Kidney capillary endothelial cell (primary cell): ENCODE data around the gene TSPEAR.

Experiments
- DNase-seq: peaks from one replicate; pipeline ENCODE4 v3.0.0-alpha.2; 2018; ENCODE audit warnings: low spot score

Gene TSPEAR

GRCh38 chr21:44711327-44712202 lies at the start of gene TSPEAR:
TSS of gene TSPEAR (minus strand) at chr21:44711572. CDS start at chr21:44711514, 58 bp downstream.
- no peak for DNase-seq

DNA sequence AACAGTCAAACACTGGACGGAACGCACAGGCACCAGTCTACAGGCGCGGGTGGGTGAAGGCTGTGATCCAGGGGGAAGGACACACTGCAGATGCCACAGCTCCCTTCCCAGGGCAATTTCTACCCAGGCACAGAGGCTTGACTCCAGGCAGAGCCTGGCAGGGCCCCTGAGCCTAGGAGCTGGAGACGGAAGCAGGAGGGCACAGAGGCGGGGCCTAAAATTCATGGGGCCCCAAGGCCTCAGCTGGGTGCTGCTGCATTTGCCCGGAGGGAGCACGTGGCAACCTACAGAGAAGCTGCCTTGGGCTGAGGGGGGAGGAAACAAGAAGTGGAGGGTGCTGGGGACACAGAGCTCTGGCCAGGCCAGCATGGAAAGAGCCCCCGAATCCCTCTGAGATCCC lies 49.0 kb upstream of the TSPEAR start:
- DNase-seq = no peak

GRCh38 chr21:44759628-44760285 lies 48.4 kb upstream of the TSPEAR start:
- no peak for DNase-seq

DNA sequence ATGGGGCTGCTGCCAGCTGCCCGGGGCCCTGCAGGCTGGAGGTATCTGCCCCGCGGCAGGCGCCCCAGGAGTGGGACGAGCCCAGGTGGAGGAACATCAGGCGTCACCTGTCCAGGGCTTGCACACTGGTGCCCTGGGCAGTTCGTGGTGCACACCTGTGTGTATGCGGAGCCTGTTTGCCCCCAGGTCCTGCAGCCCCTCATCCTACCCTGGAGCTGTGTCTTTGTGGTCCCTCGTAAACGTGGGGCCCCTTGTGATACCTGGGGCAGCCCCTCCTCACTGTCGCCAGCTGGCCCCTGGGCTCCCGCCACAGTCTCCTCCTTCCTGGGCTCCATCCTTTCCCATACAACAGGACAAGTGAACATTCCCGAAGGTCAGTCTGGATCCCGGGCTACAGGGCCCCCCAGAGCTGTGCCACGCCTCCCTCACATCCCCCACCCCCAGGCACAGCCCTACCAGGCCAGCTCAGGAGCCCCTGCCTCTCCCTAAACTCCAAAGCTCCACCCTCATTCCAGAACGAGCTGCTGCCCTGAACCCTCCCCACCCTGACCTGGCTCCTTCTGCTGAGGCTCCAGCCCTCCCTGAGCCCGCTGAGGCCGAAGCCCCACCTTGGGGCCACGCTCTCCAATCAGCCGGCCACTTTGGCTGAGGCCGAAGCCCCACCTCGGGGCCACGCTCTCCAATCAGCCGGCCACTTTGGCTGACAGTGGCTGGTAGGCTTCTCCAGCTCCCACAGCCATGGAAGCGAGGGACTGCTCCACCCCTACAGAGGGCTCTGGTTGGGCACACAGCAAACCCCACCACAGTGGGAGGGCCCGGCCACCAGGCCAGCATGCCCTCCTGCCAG lies 47.6 kb upstream of the TSPEAR start:
- no peak for DNase-seq

DNA sequence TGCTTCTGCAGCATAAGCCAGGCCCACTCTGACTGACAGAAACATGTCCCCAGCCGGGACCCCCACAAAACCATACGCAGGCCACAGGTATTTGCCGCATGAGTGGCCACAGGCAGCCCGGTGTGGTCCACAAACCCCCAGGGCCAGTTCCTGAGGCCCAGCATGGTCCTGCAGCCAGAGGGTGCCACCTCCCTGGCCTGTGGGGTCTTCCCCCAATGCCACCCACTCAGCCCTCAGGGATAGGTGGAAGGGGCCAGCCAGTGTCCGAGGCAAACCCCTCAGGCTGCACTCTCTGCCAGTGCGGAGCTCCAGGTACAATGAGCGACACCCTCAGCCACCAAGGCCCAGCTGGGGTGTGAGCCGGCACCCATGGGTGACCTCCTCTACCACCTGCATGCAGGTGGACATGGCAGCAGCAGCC lies 46.8 kb upstream of the TSPEAR start:
- no peak for DNase-seq

- no peak for DNase-seq
Measured at GRCh38 chr21:44757731-44758130, 46.4 kb upstream of the TSPEAR start.

DNA sequence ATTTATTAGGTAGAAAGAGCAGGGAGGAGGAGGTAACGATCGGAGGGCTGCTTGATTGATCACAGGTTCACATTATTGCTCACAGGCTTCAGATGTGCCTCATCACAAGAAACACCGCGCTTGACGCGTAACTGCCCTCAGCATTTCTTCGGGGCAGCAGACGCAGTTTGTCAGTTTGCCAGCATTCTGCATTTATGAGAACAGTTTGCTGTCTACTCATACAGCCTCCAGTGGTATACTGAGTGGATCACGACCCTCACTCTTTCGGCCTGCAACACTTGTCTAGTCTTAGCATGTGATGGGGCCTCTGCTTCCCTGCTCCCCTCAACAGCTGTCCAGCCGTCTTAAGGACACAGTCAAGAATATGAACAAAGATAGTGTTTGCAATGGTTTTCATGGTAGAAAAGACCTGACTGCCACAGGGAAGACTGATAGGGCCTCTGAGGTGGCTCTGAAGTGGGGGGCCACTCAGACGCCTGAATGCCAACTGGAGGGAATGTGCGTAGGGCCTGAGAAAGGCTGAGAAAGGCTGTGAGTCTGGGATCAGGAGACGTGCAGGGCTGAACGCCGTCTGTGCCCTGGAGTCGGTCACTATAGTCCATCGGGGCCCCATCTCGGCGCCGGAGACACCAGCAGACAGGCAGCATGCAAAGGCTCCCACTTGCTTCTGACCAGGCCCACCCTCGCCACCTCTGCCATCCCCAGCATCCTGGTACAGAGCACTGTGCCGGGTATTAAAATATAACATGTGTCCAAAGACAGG lies 45.2 kb upstream of the TSPEAR start:
- DNase-seq = no peak

DNA sequence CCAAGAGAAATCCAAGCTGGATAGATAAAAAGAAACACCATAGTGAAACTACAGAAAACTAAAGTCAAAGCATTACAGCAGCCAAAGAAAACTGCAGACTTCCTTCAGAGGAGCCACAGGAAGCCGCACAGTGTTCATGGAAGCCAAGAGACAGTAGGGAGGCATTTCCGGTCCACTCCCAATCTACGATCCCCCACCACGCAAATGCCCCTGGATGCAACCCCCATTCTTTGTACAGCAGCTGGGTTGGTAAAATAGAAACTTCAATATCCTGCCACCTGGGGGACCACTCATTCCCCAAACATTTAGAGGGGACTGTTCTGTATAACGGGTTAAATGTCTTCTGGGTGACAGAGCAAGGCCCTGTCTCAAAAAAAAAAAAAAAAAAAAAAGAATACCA lies 43.9 kb upstream of the TSPEAR start:
- peak; percentile 51 for DNase-seq

DNA sequence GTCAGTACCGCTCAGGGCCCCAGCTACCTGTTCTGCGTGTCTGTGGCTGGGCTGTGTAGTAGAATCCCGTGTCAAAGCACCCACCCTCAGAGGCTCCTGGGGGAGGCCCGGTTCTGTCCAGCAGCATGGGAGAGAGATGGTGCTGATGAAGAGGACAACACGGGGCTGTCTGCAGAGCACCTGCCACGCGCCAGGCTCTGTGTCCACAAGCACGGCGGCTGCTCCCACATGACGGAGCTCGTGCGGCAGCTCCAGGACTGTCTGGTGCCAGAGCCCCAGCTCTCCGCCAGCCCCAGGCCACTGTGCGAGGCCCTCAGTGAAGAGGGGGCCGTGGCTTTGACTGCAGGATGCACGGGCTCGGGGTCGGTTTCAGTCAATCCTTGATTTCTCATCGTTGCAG lies 42.0 kb upstream of the TSPEAR start:
- no peak for DNase-seq

DNA sequence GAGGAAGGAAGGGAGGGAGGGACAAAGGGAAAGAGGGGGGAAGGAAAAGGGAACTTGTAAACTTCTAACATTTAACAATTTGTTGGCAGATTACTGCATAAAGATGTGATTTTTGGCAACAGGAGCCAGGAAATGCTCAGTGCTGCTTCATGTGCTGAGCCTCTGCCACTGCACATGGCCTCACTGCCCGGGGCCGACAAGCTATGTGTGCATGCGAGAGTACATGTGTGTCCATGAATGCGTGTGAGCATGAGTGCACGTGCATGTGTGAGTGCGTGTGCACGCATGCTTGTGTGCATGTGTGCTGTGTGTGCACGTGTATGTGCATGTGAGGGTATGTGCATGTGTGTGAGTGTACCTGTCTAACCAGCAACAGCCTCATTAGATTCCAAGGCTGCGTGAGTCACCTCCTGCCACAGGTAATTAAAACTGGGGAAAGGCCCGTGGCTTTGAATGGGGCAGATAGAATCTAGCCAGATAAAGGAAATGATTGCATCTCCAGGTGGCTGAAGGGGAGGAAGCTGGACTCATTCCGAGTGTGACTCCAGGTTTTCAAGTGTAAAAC lies 41.4 kb upstream of the TSPEAR start:
- peak; percentile 37 for DNase-seq

DNA sequence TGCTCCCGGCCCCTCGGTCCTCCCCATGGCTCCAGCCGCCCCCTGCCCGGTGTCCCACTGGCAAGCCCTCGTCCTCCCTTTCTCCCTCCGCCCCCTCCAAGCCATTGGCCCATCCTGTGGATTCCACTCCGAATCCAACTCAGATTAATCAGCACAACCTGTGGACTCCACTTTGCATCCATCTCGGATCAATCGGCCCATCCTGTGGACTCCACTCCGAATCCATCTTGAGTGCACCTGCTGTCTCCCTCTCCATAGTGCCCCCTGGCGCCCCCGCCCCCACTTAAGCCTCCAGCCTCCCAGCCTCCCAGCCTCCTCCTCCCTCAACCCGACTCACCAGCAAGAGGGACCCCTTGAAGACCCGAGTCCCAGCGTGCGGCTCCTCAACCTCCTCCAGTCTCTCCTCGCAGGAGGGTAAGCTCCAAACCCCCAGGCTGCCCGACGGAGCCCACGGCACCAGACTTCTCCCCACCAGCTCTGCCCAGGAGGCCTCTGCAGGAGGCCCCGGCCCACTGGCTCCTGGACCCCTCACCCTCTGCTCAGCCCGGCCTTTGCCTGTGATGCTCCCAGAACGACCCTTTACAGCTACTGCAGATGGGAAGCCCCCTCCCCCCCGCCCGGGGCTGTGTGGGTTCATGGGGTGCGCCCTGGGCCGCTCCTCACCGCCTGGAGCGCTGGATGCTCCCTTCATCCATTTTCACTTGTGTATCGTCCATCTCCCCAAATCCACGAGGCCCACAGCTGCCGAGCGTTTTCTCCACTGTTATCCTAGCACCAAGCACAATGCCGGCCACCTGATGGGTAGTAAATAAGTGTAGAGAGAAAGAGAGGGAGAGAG lies 40.6 kb upstream of the TSPEAR start:
- DNase-seq = no peak

DNA sequence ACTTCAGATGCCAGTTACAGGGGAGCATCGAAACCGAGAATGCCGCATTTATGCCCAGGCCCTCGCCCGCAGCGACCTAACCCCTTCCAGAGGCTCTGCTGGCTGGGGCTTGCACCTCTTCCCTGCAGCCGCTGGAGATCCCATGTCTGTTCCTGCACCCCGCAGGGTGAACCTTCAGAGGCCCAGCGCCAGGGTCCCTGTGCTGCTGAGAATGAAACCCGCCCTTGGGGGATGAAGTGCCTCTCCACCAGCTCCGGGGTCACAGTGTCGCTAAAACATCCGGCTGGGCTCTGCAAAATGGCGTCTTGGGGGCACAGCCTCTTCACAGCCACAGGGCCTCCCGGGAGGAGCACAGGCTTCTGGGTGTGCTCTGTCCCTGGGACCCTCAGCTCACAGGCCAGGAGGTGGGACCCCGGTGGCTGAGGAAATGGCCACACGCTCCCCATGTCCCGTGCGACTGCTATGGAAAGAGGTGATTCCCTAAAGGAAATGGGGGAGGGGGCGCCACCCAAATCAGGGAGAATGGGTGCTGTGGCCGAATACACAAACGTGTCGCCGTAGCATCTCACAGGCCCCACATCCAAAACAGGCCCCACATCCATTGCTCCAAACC lies 39.9 kb upstream of the TSPEAR start:
- no peak for DNase-seq

DNA sequence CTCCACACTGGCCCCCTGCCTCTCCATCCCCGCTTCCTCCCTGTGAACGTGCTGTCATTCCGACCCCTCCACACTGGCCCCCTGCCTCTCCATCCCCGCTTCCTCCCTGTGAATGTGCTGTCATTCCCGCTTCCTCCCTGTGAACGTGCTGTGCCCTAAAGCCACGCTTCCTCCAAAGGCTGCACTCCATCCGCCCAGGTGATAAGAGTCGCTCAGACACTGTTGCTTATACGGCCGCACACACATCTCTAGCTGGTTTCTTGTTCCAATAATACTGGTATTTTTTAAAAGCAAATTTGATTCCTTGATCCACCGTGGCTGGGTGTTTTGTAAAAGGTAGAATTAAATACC lies 39.3 kb upstream of the TSPEAR start:
- no peak for DNase-seq

DNA sequence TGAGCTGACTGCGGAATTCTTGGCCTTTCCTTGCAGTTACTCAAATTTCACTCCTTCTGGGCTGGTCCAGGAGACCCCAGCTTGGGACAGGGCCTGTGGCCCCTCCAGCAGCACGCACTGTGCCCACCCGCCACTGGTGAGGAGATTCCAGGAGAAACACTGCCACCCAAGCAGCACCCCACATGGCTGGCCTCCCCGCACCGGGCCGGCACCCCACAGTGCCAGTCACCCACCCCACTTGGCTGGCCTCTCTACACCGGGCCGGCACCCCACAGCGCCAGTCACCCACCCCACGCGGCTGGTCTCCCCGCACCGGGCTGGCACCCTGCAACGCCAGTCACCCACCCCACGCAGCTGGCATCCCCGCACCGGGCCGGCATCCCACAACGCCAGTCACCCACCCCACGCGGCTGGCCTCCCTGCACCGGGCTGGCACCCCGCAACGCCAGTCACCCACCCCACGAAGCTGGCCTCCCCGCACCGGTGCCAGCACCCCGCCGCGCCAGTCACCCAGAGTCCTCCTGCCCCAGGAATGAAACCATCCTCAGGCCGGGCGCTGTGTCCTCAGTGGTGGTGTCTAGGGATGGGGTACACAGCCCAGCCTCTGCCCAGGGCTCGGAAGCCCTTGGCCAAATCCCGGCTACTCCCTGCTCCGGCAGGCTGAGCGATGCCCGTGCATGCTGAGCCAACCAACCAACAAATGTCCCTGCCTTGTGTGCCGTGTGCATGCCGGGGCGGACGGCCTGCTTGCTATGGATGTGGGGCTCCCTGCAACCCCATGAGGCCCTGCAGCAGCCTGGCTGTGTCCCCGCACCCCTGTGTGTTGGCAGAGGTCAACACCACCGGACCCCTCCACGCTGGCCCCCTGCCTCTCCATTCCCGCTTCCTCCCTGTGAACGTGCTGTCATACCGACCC lies 38.6 kb upstream of the TSPEAR start:
- no peak for DNase-seq

DNA sequence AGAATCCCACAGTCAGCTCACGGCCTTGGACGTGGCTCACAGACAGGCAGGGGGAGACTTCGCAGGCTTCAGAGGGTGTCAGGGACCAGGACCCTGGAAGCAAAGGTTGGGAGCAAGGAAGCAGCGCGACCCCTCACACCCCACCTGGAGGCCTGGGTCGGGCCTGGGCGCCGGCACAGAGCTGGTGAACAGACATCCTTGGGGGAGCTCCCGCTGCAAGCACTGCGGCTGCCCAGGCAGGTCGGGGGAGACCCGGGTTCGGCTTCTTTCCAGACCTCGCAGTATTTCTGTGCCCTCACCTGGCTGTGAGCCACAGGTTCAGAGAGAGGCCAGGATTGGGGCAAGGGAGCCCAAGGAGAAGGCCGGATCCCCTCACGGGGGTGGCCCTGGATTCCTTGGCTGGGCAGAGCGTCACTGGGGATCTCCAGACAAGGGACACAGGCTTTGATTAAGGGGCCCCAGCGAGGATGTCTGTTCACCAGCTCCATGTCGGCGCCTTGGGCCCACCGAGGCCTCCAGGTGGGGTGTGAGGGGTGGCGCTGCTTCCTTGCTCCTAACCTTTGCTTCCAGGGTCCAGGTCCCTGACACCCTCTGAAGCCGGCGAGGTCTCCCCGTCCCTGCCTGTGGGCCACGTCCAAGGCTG lies 37.9 kb upstream of the TSPEAR start:
- no peak for DNase-seq

GRCh38 chr21:44748621-44749020 lies 37.2 kb upstream of the TSPEAR start:
- DNase-seq = no peak

- DNase-seq = no peak
Measured at GRCh38 chr21:44742418-44743153, 31.2 kb upstream of the TSPEAR start.

- no peak for DNase-seq
Measured at GRCh38 chr21:44741921-44742320, 30.5 kb upstream of the TSPEAR start.
